Measurements from ENCODE around the gene SLC51B.
"Not testable (repeated sequence)": the region's sequence is repeated elsewhere in the genome, so short reads cannot be mapped to it uniquely, and the experiment has no call there.

Gene SLC51B

GRCh38 chr15:65067317-65067644 is 22.1 kb downstream of the SLC51B start:
- no peak for DNase-seq

DNA sequence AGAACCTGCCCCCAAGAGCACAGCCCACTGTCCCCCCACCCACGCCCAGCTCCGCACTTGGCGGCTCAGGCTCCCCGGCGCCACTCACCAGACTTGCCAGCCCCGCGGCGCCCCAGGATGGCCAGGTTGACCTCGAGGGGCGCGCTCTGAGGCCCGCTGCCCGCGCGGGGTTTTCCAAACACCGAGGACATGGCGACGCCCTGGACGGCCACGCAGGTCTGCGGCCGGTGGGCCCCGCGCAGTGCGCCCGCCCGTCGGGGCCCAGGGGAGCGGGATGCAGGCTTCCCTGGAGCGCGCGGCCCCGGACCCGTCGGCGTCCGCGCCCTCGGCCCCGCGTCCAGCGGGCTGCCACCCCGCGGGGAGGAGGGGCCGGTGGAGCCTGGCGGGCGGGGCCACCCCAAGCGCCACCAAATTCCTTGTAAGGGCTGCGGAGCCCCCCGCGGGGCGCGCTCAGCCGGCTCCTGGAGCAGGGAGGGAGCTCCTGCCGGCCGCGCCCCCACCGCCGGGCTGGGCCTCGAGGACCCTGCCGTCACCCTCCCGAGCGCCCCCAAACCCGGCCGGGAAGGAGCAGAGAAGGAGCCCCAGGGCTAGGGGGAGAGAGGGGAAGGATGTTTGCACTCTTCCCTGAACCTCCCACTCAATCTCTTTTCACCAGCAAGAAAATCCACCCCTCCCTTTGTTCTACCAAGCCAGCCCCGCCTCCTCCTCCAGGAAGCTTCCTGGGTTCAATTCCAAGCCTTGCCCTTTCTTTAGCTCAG is 22.6 kb downstream of the SLC51B start, which contains the start of gene RASL12:
Gene RASL12 (minus strand): TSS at position 347 of the 758 bp plus-strand sequence. CDS start 156 bp downstream, at position 191.
- DNase-seq, result no peak

- no peak for DNase-seq
Measured at GRCh38 chr15:65068403-65068788, 23.2 kb downstream of the SLC51B start.

DNA sequence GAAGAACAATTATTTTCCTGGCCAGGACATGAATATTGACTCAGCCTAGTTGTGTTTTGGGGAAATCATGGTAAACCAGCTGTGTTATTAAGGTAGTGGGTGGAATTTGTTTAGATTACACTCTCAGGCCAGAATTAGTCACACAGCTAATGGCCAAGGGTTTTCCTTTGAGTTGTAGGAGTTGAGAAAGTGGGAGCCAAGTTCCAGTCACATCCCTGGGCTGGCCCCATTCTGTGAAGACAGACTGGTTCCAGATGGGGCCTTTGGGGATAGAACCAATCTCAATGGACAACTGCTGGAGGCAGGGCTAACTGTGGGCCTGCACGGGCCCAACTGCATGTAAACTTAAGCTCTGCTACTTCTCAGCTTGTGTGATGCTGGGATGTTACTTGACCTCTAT is 24.0 kb downstream of the SLC51B start:
- DNase-seq, result no peak

DNA sequence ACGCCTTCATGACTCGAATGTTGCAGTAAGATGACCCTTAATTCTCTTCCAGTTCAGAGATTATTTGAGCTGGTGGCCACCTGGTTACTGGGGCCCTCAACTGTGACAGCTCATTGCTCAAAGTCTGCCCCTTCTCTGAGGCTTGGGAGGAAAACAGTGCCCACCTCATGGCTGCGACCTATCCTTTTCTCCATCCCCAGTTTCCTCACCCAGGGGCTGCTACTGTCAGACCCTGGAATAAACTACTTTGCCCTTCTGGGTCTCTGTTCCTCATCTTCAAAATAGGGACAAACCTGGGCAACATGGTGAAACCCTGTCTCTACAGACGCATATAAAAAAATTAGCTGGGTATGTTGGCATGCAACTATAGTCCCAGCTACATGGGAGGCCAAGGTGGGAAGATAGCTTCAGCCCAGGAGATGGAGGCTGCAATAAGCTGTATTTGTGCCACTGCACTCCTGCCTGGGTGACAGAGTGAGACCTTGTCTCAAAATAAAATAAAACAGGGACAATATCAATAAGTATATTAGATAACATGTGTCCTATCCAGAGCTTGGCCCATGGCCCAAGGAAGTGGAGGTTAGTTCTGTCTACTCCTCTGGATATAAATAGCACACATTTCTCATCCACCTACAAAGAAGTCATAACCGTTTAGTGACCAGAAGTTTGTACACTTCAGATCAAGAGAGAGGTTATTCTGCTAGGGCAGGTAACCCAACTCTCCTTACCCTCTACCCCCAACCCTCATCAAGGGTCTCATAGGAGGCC is 24.8 kb downstream of the SLC51B start:
- DNase-seq, result no peak

DNA sequence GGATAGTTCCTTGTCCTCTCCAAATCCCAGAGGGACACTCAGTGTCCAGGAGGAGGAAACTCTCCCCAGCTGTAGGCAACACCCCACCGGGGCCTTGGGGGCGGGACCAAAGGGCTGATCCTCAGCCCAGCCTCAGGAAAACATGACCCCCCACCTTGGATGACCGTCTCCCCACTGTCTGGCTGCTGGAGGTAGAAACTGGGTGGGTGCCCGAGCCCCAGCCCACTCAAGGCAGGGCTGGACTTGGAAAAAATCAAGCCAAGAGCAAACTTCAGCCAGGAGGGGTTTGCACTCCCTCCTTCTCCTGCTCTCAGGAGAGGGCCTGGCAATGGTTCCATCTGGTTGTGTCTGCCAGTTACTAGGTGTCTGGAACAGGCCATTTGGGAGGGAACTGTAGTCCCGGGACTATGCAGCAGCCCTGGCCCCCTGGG is 26.2 kb downstream of the SLC51B start:
- DNase-seq, result no peak

GRCh38 chr15:65072027-65072426 is 26.8 kb downstream of the SLC51B start:
- DNase-seq, result no peak

DNA sequence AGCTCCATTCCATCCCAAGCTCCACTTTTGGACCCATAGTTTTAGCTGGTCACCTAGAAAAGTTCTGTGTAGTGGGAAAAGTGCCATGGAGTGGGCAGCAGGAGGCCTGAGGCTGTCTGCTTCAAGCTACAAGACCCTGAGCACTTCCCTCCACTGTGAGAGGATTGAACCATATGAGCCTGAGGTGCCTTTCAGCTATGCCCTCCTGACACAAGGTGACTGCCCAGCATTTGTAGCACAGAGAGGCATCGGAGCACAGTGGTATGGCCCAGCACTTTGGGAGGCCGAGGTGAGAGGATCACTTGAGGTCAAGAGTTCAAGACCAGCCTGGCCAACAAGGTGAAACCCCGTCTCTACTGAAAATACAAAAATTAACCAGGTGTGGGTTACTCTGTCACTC is 27.4 kb downstream of the SLC51B start:
- DNase-seq, result no peak

- DNase-seq, result not testable (repeated sequence)
Measured at GRCh38 chr15:65074946-65075345, 29.8 kb downstream of the SLC51B start.

DNA sequence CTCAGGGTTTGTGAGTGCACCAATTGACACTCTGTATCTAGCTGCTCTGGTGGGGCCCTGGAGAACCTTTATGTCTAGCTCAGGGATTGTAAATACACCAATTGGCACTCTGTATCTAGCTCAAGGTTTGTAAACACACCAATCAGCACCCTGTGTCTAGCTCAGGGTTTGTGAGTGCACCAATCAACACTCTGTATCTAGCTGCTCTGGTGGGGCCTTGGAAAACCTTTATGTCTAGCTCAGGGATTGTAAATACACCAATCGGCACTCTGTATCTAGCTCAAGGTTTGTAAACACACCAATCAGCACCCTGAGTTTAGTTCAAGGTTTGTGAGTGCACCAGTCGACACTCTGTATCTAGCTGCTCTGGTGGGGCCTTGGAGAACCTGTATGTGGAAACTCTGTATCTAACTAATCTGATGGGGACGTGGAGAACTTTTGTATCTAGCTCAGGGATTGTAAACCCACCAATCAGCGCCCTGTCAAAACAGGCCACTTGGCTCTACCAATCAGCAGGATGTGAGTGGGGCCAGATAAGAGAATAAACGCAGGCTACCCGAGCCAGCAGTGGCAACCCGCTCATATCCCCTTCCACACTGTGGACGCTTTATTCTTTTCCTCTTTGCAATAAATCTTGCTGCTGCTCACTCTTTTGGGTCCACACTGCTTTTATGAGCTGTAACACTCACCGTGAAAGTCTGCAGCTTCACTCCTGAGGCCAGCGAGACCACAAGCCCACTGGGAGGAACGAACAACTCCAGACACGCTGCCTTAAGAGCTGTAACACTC is 30.6 kb downstream of the SLC51B start:
- DNase-seq, result not testable (repeated sequence)

DNA sequence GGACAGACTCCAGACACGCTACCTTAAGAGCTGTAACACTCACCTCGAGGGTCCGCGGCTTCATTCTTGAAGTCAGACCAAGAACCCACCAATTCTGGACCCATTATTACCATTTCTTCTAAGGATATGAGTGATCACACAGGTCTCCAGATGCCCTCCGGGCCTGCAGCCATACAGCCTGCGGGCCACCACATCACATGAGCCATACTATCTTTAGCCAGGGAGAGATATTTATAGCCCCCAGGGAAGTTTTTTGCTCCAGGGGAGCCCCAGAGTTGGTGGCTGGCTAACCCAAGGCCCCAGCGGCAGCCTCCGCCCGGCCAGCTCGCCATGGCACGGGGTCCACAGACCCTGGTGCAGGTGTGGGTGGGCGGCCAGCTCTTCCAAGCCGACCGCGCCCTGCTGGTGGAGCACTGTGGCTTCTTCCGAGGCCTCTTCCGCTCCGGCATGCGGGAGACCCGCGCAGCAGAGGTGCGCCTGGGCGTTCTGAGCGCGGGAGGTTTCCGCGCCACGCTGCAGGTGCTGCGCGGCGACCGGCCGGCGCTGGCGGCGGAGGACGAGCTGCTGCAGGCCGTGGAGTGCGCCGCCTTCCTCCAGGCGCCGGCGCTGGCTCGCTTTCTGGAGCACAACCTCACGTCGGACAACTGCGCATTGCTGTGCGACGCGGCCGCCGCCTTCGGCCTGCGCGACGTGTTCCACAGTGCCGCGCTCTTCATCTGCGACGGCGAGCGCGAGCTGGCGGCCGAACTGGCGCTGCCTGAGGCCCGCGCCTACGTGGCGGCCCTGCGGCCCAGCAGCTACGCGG is 31.5 kb downstream of the SLC51B start, which contains the start of gene KBTBD13:
Gene KBTBD13 (plus strand): TSS at position 261 of the 805 bp plus-strand sequence. CDS start 70 bp downstream, at position 331.
- DNase-seq, result no peak

- no peak for DNase-seq
Measured at GRCh38 chr15:65077291-65077980, 32.2 kb downstream of the SLC51B start.

DNA sequence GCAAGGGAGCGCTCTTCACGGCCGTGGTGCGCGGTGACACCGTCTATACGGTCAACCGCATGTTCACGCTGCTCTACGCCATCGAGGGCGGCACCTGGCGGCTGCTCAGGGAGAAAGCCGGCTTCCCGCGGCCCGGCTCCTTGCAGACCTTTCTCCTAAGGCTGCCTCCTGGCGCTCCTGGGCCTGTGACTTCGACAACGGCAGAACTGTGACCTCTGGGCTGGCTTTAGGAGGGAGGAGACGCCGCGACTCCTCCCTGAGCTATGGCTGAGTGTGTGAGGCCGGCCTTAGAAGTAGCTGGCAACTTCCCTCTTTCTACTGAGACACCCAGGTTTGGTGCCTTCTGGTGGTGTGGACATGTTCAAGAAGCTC is 32.8 kb downstream of the SLC51B start:
- peak; percentile 28 for DNase-seq

GRCh38 chr15:65079580-65079979 is 34.4 kb downstream of the SLC51B start:
- DNase-seq, result no peak

DNA sequence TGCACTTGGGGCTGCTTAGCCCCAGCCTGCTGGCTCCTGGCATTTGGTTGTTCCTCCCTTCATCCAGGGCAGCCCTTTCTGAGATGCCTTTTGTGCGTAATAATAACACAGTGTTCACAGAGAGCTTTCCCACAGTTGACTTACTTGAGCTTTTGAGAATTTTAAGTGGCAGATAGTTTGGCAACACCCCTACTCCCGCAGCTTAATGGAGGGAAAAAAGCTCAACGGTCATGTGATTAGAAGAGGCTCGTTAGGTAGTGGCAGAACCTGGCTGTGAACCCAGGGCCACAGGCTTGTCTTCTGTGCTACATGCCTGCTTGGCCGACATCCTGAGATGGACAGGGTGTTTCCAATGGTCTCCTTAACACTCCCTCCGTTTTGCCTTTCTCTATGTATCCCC is 36.1 kb downstream of the SLC51B start:
- no peak for DNase-seq

- no peak for DNase-seq
Measured at GRCh38 chr15:65081758-65082157, 36.6 kb downstream of the SLC51B start.

DNA sequence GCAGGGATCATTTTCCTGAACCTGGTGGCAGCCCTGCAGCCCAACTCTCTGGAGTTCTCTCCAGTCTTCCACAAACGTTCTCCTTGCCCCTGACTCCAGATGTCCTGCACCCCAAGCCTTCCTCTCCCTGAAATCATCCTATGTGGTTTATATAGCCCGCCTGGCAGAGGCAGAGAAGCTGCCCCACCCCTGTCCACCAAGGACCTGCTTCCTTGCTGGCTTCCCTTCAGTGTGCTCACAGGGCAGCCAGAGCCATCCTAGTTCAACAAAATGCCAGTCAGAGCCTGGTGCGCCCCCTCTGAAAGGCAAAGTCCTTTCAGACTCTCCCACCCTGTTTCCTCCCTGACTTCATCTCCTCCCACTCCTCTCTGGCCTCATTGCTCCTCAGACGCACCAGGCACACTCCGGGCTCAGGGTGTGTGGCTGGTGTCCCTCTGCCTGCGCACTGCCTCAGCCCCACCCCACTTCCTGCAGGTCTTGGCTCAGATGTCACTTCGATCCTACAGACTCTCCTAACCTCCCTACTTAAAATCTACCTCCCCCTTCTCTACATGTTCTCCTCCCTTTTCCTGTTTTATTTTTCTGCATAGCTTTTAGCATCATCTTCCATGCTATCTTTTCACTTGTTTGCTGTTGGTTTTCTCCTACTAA is 37.2 kb downstream of the SLC51B start:
- no peak for DNase-seq

DNA sequence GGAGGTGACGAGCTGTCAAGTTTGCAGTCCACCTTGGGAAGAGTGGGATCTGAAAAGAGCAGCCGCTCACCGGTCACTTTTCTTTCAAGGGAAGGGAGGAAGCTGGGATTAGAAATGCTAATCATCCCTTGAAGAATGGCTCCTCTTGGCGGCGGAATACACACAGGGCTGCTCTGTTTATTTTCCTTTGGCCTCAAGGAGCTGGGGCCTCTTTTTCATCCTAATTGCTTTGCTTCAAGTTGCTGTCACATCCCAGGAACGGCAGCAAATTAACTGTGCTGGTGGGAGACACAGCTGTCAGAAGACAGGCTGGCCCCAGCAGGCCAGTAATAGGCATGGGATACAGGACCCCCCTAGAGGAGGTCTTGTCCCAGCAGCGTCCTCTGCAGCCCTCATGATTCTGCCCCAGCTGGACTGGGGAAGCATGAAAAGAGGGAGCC is 38.1 kb downstream of the SLC51B start:
- DNase-seq, result no peak

GRCh38 chr15:65084500-65085206 is 39.5 kb downstream of the SLC51B start:
- no peak for DNase-seq

DNA sequence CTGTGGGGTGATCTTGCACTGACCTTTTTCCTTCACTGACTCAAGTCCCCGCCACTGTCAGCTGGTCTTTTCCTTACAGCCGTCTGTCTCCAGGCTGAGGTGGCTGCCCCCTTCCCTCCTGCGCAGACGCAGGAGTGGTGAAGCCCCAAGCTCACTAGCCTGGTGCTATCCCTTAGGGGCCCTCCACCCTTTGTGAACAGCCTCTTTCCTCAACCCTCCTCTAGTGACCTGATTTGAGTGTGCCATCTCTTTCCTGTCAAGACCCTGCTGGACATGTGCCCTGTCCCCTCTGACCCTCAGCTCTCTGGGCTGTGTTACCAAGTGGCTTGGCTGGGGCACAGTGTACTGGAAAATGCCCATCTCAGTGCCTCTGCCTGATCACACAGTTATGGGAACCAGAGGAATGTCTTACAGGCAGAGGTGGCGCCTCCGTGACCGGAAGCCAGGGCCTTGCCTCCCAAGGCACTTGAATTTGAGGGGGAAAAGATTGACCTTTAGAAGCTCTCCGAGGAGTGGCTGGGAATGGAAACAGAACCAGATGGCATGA is 40.1 kb downstream of the SLC51B start:
- DNase-seq, result no peak

Measured in activated gamma-delta T cell treated with Interleukin-2 at 50 U/mL for 16 hours (primary cell).